C4-2B (cell line): ENCODE results near the gene ATXN2L.

ENCODE experiments used
- CTCF ChIP-seq: fragments of 450-650 bp; conservative IDR thresholded peaks from 2 replicates; pipeline ENCODE4 v1.5.1; 2017; ENCODE audit warnings: mild to moderate bottlenecking
- ZFX ChIP-seq: fragments of 450-650 bp; IDR thresholded peaks from 2 replicates; pipeline ENCODE4 v1.6.1; 2017

- no peak for TF ChIP-seq CTCF
- no peak for TF ChIP-seq ZFX
These were observed 21.0 kb downstream of the ATXN2L start for GRCh38 chr16:28843766-28844165.
